ENCODE data around the gene INPP5A. TPM values are rescaled to one million over a fixed set of nuclear protein-coding genes. Genes with fewer than 3 reads are reported as not detected.

Gene INPP5A
- total RNA-seq, 1 experiment from 2014 or later = 44.5 TPM

DNA sequence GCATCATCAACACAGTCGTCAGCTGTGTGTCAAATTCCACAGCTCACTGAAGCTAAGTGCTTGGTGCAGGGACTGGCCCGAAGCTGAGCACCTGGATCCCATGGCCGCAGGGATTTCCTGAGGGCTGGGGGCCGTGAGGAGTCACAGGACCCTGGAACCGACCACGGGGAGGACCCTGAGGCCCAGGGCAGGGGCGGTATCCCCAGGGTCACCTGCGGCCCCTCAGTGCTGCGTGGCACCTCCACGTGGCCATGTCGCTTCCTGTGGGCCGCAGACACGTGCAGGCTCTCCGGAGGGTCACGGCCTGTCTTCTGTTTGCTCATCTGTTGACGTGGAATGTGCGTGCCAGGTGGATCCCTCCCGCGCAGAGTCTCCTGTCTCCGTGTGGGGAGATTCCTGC lies 194.9 kb downstream of the INPP5A start:
- Mint-ChIP-seq H3K36me3 (ENCODE audit: insufficient read depth, unreplicated experiment) (no peaks in the 10 kb centered on the region), H3K27ac (ENCODE audit: unreplicated experiment) (no peak overlapping the region), H3K9me3 (ENCODE audit: unreplicated experiment) (no peaks in the 10 kb centered on the region), H3K4me3 (ENCODE audit: unreplicated experiment) (no peak overlapping the region), H3K27me3 (ENCODE audit: insufficient read depth, unreplicated experiment) (no peaks in the 10 kb centered on the region), H3K4me1 (ENCODE audit: low read depth, unreplicated experiment) (no peaks in the 10 kb centered on the region)
- Histone ChIP-seq H3K27me3 (replicated peaks; ENCODE audit: control insufficient read depth, insufficient read depth, low read length) (no peaks in the 10 kb centered on the region), H3K36me3 (ENCODE audit: control insufficient read depth, insufficient read depth, low read length) (no peaks in the 10 kb centered on the region; the same call in 1 of the 2 replicates), H3K9me3 (no peaks in the 10 kb centered on the region), H3K4me3 (ENCODE audit: low read depth, low read length) (no peak overlapping the region), H3K4me1 (no peaks in the 10 kb centered on the region)
- ChIA-PET CTCF (no interaction called here), POLR2A (no interaction called here)
- no peak for DNase-seq
- intact Hi-C loops (cut with micrococcal nuclease; ENCODE audit: unreplicated experiment) = no loop called here
- no TSS peak for BruUV-seq (replicated peaks)
- TF ChIP-seq, protein P1, sequence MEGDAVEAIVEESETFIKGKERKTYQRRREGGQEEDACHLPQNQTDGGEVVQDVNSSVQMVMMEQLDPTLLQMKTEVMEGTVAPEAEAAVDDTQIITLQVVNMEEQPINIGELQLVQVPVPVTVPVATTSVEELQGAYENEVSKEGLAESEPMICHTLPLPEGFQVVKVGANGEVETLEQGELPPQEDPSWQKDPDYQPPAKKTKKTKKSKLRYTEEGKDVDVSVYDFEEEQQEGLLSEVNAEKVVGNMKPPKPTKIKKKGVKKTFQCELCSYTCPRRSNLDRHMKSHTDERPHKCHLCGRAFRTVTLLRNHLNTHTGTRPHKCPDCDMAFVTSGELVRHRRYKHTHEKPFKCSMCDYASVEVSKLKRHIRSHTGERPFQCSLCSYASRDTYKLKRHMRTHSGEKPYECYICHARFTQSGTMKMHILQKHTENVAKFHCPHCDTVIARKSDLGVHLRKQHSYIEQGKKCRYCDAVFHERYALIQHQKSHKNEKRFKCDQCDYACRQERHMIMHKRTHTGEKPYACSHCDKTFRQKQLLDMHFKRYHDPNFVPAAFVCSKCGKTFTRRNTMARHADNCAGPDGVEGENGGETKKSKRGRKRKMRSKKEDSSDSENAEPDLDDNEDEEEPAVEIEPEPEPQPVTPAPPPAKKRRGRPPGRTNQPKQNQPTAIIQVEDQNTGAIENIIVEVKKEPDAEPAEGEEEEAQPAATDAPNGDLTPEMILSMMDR (IDR thresholded peaks at IDR 0.05; ENCODE audit: insufficient read depth in 1 of 2, low read depth in 1 of 2, low read length in 1 of 2, severe bottlenecking in 1 of 2, unreplicated experiment in 1 of 2) = no peak

DNA sequence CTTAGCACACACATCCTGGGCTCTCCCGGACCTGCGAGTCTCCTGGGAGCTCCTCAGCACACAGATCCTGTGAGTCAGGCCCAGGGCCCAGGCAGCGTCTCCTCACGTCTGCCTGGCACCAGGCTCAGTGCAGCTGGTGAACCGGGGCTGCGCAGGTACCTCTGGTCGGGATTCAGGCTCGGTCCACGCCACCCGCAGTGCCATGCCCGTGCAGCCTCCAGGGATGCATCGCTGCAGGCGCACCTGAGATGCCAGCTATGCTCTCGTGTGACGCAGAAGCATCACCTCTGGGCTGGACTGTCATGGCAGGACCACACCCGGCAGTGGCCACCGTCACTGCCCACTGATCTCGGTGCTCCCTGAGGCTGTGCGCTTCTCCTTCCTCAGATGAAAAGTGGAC lies 196.3 kb downstream of the INPP5A start:
- H3K9me3 ChIP-seq = no peaks in the 10 kb centered on the region
- no TSS peak for BruUV-seq (replicated peaks)
- no peaks in the 10 kb centered on the region; the same call in 1 of the 2 replicates for H3K36me3 ChIP-seq (ENCODE audit: control insufficient read depth, insufficient read depth, low read length)
- CTCF ChIA-PET = no interaction called here
- POLR2A ChIA-PET = no interaction called here
- no peaks in the 10 kb centered on the region for H3K9me3 Mint-ChIP-seq (ENCODE audit: unreplicated experiment)
- no peaks in the 10 kb centered on the region for H3K27me3 ChIP-seq (replicated peaks; ENCODE audit: control insufficient read depth, insufficient read depth, low read length)
- H3K4me3 Mint-ChIP-seq (ENCODE audit: unreplicated experiment) = no peak overlapping the region
- H3K4me1 Mint-ChIP-seq (ENCODE audit: low read depth, unreplicated experiment) = no peaks in the 10 kb centered on the region
- DNase-seq = no peak
- H3K4me3 ChIP-seq (ENCODE audit: low read depth, low read length) = no peak overlapping the region
- H3K27me3 Mint-ChIP-seq (ENCODE audit: insufficient read depth, unreplicated experiment) = no peaks in the 10 kb centered on the region
- H3K27ac Mint-ChIP-seq (ENCODE audit: unreplicated experiment) = no peak overlapping the region
- H3K4me1 ChIP-seq = no peaks in the 10 kb centered on the region
- intact Hi-C loops (cut with micrococcal nuclease; ENCODE audit: unreplicated experiment) = no loop called here
- TF ChIP-seq, protein P1 (IDR thresholded peaks at IDR 0.05; ENCODE audit: insufficient read depth in 1 of 2, low read depth in 1 of 2, low read length in 1 of 2, severe bottlenecking in 1 of 2, unreplicated experiment in 1 of 2) = no peak
- H3K36me3 Mint-ChIP-seq (ENCODE audit: insufficient read depth, unreplicated experiment) = no peaks in the 10 kb centered on the region

DNA sequence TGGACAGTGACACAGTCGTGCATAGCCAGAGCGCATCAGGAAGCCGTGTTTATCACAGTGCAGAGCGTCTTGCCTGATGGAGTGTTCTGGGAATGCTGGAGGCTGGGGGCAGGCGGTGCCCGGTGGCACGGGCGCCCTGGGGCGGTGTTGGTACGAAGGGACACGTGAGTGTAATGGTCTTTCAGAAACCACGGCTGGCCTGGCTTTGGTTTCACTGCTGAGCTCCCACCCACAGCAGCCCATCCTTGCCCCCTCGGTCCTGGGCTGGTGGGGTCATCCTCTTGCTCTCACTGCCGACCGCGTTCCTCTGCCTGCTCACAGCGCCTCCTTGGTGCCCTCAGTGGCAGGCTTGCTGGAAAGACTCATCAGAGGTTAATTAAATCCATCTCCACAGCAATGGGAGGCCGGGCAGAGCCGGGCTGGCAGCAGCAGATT lies 197.8 kb downstream of the INPP5A start:
- intact Hi-C loops (cut with micrococcal nuclease; ENCODE audit: unreplicated experiment) = no loop called here
- Histone ChIP-seq H3K4me3 (ENCODE audit: low read depth, low read length) (no peak overlapping the region), H3K9me3 (no peaks in the 10 kb centered on the region), H3K27me3 (replicated peaks; ENCODE audit: control insufficient read depth, insufficient read depth, low read length) (no peaks in the 10 kb centered on the region), H3K4me1 (peaks cover 4% of the 10 kb centered on the region; the same call in 1 of the 2 replicates), H3K36me3 (ENCODE audit: control insufficient read depth, insufficient read depth, low read length) (no peaks in the 10 kb centered on the region; the same call in none of the 2 replicates)
- TF ChIP-seq, protein P1 (IDR thresholded peaks at IDR 0.05; ENCODE audit: insufficient read depth in 1 of 2, low read depth in 1 of 2, low read length in 1 of 2, severe bottlenecking in 1 of 2, unreplicated experiment in 1 of 2) = no peak
- CTCF ChIA-PET = no interaction called here
- POLR2A ChIA-PET = no interaction called here
- H3K36me3 Mint-ChIP-seq (ENCODE audit: insufficient read depth, unreplicated experiment) = no peaks in the 10 kb centered on the region
- no peak for DNase-seq
- no peaks in the 10 kb centered on the region for H3K9me3 Mint-ChIP-seq (ENCODE audit: unreplicated experiment)
- H3K4me3 Mint-ChIP-seq (ENCODE audit: unreplicated experiment) = no peak overlapping the region
- no peak overlapping the region for H3K27ac Mint-ChIP-seq (ENCODE audit: unreplicated experiment)
- H3K4me1 Mint-ChIP-seq (ENCODE audit: low read depth, unreplicated experiment) = no peaks in the 10 kb centered on the region
- BruUV-seq (replicated peaks) = no TSS peak
- H3K27me3 Mint-ChIP-seq (ENCODE audit: insufficient read depth, unreplicated experiment) = no peaks in the 10 kb centered on the region
